GM06990 (cell line): ENCODE measurements around the gene DCUN1D3.
"Not testable (repeated sequence)": the region's sequence is repeated elsewhere in the genome, so short reads cannot be mapped to it uniquely, and the experiment has no call there.

ENCODE experiments used
- DNase-seq: peaks from one replicate; pipeline ENCODE4 v3.0.0-alpha.2; 2011; ENCODE audit not compliant: insufficient read length; ENCODE audit errors: extremely low read depth
- H3K27me3 ChIP-seq: replicated peaks from 2 replicates; pipeline ENCODE4 v1.6.0; 2011; ENCODE audit warnings: low read length; ENCODE audit not compliant: control insufficient read depth, insufficient read depth
- H3K36me3 ChIP-seq: 2 replicates; pipeline ENCODE4 v1.5.1; 2011; ENCODE audit warnings: low read length; ENCODE audit not compliant: control insufficient read depth, insufficient read depth
- H3K4me3 ChIP-seq: replicated peaks from 2 replicates; pipeline ENCODE4 v1.5.1; 2011; ENCODE audit warnings: low read depth, mild to moderate bottlenecking, control low read depth, low read length
- CTCF ChIP-seq: IDR thresholded peaks from 2 replicates; pipeline ENCODE4 v1.5.1; 2011; ENCODE audit warnings: low read length, control low read depth, mild to moderate bottlenecking, inconsistent platforms; ENCODE audit not compliant: insufficient read depth, poor library complexity, severe bottlenecking

DCUN1D3 gene

DNA sequence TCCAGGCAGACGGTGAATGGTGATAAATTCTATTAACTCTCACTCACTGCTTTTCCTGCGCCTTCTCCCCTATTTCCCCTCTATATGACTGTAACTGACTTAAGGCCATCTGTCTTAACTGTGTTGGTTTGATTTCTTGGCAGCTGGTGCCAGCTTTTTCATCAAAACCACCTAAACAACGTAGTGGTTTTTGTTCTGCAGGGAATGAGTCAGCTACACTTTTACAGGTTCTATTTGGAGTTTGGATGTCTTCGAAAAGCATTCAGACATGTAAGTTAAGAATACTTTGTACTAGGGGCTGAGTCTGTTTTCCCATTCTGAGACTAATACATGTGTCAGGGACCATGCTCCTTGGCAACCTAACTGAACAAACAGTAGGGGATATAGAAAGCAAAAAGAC is 85.4 kb downstream of the DCUN1D3 start:
- DNase-seq = peak; percentile 17
- no peaks in the 10 kb centered on the region; the same call in 1 of the 2 replicates for H3K36me3 ChIP-seq
- H3K27me3 ChIP-seq = no peaks in the 10 kb centered on the region
- no peak for TF ChIP-seq CTCF
- no peak overlapping the region for H3K4me3 ChIP-seq

DNA sequence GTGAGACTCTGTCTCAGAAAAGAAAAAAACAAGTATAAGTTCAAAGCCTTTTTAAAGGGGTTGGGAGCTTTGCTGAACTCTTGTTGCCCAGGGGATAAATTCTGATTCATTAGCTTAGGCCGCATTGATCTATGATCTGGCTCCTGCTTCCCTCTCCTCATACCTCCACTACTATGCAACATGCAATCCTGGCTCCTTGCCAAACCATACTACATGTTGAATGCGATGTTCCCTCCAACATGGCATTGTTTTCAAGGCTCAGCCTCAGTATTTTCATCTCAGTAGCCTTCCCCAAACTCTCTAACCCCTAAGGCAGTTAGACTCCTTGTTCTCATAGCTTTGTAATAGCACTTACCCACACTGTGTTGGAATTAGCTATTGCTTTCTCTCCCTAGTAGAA is 87.6 kb downstream of the DCUN1D3 start:
- no peak for TF ChIP-seq CTCF
- DNase-seq = no peak
- H3K27me3 ChIP-seq = no peaks in the 10 kb centered on the region
- no peak overlapping the region for H3K4me3 ChIP-seq
- H3K36me3 ChIP-seq = no peaks in the 10 kb centered on the region; the same call in 1 of the 2 replicates

DNA sequence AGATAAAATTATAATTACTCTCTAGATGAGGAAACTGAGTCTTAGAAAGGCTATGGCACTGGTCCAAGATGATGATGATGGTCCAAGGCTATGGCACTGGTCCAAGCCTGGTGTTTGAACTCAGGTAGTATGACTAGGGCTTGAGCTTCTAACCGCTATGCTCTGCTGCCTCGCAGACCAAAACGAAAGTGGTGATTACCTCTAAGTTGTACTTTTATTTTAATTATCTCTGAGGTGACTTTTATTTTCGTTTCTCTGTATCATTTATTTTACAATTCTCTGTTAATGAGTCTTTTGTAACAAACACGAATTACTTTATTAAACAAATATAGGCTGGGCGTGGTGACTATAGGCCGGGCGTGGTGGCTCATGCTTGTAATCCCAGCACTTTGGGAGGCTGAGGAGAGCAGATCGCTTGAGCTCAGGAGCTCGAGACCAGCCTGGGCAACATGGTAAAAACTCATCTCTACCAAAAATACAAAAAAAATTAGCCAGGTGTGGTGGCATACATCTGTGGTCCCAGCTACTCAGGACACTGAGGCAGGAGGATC is 88.2 kb downstream of the DCUN1D3 start:
- no peak for DNase-seq
- Histone ChIP-seq H3K36me3 (no peaks in the 10 kb centered on the region; the same call in 1 of the 2 replicates), H3K27me3 (no peaks in the 10 kb centered on the region), H3K4me3 (no peak overlapping the region)
- TF ChIP-seq CTCF = no peak

- Histone ChIP-seq H3K27me3 (no peaks in the 10 kb centered on the region), H3K36me3 (no peaks in the 10 kb centered on the region), H3K4me3 (peak overlapping the region; percentile 87)
- no peak for TF ChIP-seq CTCF
- no peak for DNase-seq
Measured at GRCh38 chr16:20807862-20808261, 92.3 kb downstream of the DCUN1D3 start.

GRCh38 chr16:20806168-20807050 is 93.7 kb downstream of the DCUN1D3 start, which contains the start of the genes ERI2 and REXO5:
ERI2 (minus strand) TSS chr16:20806472; CDS start chr16:20806430, 42 bp downstream.
REXO5 (plus strand) TSS chr16:20806527; CDS start chr16:20806954, 427 bp downstream.
- peak; percentile 67 for TF ChIP-seq CTCF
- Histone ChIP-seq H3K36me3 (no peaks in the 10 kb centered on the region; the same call in 1 of the 2 replicates), H3K4me3 (peak within 1 kb of the TSS; percentile 87), H3K27me3 (no peaks in the 10 kb centered on the region)
- DNase-seq = peak; percentile 85

GRCh38 chr16:20805684-20806167 is 94.4 kb downstream of the DCUN1D3 start:
- peak overlapping the region; percentile 87 for H3K4me3 ChIP-seq
- DNase-seq, H3K36me3 ChIP-seq, H3K27me3 ChIP-seq: not testable (repeated sequence)
